Subcutaneous abdominal adipose tissue (tissue), 5 donors: Measurements from ENCODE around the gene HOXD4.

Experiments
- H3K27ac ChIP-seq: one replicate; pipeline ENCODE4 v1.7.0; 2013; ENCODE audit warnings: low read depth, mild to moderate bottlenecking, inconsistent platforms, low read length, moderate library complexity
- H3K27me3 ChIP-seq, 5 donors: one replicate each; pipeline ENCODE4 v1.7.0; 2013; ENCODE audit warnings: low read length in 5 of 5, inconsistent platforms in 1 of 5; ENCODE audit not compliant: control insufficient read depth in 5 of 5, insufficient read depth in 4 of 5
- H3K36me3 ChIP-seq, 5 donors: one replicate each; pipeline ENCODE4 v1.7.0; 2013; ENCODE audit warnings: low read length in 5 of 5; ENCODE audit not compliant: control insufficient read depth in 5 of 5, insufficient read depth in 5 of 5
- H3K4me1 ChIP-seq, 5 donors: one replicate each; pipeline ENCODE4 v1.7.0; 2013; ENCODE audit warnings: low read length in 5 of 5, mild to moderate bottlenecking in 3 of 5, moderate library complexity in 1 of 5; ENCODE audit not compliant: control insufficient read depth in 5 of 5, insufficient read depth in 5 of 5
- H3K4me3 ChIP-seq, 5 donors: one replicate each; pipeline ENCODE4 v1.7.0; 2013; ENCODE audit warnings: low read length in 5 of 5, low read depth in 1 of 5
- H3K9ac ChIP-seq, 5 donors: one replicate each; pipeline ENCODE4 v1.7.0; 2013; ENCODE audit warnings: low read length in 5 of 5, mild to moderate bottlenecking in 4 of 5, moderate library complexity in 3 of 5
- H3K9me3 ChIP-seq, 5 donors: one replicate each; pipeline ENCODE4 v1.7.0; 2013; ENCODE audit warnings: low read length in 5 of 5; ENCODE audit not compliant: control insufficient read depth in 5 of 5
- donor health status: healthy.
- donor health status: healthy.
- donor health status: healthy.
- donor health status: healthy.
- donor health status: healthy.

The HOXD4 gene

DNA sequence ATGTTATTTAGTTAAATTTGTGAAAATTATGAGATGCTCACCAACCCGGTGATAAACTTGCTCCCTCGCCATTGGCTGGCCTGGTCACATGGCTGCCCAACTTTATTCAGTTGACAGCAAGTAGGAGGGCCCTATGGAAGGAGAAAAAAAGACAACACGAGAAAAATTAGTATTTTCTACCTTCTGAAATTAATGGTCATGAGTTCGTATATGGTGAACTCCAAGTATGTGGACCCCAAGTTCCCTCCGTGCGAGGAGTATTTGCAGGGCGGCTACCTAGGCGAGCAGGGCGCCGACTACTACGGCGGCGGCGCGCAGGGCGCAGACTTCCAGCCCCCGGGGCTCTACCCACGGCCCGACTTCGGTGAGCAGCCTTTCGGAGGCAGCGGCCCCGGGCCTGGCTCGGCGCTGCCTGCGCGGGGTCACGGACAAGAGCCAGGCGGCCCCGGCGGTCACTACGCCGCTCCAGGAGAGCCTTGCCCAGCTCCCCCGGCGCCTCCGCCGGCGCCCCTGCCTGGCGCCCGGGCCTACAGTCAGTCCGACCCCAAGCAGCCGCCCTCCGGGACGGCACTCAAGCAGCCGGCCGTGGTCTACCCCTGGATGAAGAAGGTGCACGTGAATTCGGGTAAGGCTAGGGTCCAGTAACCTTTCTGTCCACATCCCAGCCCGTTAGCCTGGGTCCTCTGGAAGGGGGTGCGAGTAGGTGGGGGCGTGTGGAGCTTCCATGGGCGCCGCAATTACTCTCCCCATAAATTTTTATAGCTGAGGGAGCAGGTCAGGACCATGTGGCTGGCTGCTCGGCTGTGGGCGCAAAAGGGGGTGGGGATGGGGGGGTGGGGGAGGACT is at the start of gene HOXD4:
Gene HOXD4 (plus strand): TSS at position 109 of the 846 bp plus-strand sequence. CDS start 84 bp downstream, at position 193.
- Histone ChIP-seq H3K4me3 (peak within 1 kb of the TSS in 1 of 5 donors; percentile 11), H3K36me3 (peaks cover 7 to 27% (median 22%) of the 10 kb centered on the region in 5 donors), H3K9ac (no peak within 1 kb of the TSS), H3K27me3 (peaks cover 0 to 25% (median 3%) of the 10 kb centered on the region in 5 donors), H3K4me1 (peaks cover 0 to under 1% (median 0%) of the 10 kb centered on the region in 5 donors), H3K9me3 (no peaks in the 10 kb centered on the region), H3K27ac (no peak within 1 kb of the TSS)

DNA sequence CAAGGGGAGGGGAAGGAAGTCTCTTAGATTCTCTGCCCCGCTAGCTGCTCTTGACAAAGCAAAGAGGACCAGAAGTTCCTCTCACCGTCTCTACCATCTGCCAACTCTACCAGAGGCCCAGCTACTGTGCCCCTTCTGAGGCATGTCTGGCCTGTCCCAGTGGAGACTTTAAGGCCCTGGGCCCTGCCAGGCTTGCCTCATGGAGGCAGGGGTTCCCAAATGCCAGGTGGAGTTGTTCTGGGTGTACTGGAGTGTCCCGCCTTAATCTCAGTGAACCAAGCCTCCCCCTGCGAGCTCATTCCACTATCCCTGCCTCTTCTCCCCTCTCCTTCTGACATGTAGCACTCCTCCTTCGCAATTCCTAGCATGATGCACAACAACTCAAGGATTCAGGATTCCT is 49.5 kb upstream of the HOXD4 start:
- peaks cover 0 to 53% (median 39%) of the 10 kb centered on the region in 5 donors for H3K4me1 ChIP-seq
- no peak overlapping the region for H3K27ac ChIP-seq
- no peak overlapping the region for H3K9ac ChIP-seq
- no peaks in the 10 kb centered on the region for H3K36me3 ChIP-seq
- no peak overlapping the region for H3K4me3 ChIP-seq
- H3K27me3 ChIP-seq: peaks cover 89 to 100% (median 95%) of the 10 kb centered on the region in 5 donors
- H3K9me3 ChIP-seq: no peaks in the 10 kb centered on the region

DNA sequence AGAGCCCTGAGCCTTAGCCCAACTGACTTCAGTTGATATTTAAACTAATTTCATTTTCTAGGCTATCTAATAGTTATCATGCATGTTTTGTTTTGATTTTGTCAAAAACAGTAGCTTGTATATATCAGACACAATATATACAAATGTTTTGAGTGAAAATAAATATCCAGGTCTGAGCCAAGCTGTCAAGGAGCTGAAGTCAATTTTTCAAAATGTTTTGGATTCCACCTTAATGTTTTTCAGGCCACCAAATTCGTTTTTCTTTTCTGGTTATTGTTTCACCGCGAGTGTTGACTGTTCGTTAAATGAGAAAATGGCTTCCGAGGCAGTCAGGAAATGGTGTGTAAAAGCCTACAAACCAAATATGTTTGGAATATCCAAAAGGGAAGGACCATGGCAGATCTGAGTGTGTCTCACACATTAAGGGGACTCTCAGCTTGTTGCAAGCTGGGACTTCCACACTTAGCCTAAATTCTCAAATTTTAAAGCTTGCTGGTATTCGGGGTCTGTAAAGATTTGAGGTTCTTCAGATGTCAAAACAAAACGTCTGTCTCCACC is 49.0 kb upstream of the HOXD4 start:
- Histone ChIP-seq H3K36me3 (no peaks in the 10 kb centered on the region), H3K27ac (no peak overlapping the region), H3K9ac (no peak overlapping the region), H3K4me1 (peaks cover 0 to 53% (median 38%) of the 10 kb centered on the region in 5 donors), H3K4me3 (no peak overlapping the region), H3K27me3 (peaks cover 88 to 99% (median 95%) of the 10 kb centered on the region in 5 donors), H3K9me3 (no peaks in the 10 kb centered on the region)

DNA sequence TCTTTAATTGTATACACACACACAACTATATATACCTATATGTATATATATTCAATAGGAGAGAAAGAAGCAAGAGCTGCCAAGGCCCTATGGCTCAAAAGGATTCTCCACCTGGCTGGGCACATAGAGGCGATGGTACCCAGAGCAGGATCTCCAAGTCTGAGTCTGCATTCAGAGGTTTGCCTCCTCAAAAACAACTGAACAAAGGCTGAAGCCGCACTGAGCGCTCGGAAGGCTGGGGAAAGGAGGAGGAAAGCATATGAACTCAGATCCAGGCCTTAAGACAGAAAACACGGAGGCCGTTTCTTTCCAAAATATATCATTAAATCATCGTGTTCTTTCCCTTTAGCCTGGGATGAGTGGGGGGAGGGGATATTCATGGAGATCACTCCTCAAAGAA is 48.2 kb upstream of the HOXD4 start:
- Histone ChIP-seq H3K27ac (no peak overlapping the region), H3K27me3 (peaks cover 81 to 93% (median 89%) of the 10 kb centered on the region in 5 donors), H3K4me1 (peaks cover 0 to 46% (median 35%) of the 10 kb centered on the region in 5 donors)

DNA sequence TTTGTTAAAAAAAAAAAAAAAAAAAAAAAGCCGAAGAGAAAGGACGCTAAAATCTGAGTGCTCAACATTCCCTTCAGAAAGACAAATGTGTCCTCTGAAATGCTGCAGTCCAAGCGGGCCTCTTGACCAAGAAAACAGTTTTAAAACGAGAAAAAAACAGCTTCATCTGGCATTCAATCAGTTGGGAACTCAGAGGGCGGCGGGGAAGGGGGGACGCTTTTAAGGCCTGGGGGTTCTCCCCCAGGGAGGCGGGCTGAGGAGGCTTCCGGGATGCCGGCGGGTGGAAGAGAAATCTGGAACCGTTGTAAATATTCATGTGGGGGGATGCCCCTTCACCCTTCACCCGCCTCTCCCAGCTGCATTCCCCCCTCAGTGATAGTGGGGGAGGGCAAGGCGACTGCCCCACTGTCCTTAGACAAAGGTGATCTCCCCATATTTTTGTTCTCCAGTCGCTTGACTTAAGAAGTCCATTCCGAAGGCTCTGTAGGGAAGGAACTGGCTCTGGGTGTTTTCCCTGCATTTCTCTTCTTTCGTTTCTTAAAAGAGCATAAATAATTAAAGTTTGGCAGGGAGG is 47.5 kb upstream of the HOXD4 start:
- H3K9me3 ChIP-seq: no peaks in the 10 kb centered on the region
- H3K27me3 ChIP-seq: peaks cover 81 to 92% (median 87%) of the 10 kb centered on the region in 5 donors
- no peaks in the 10 kb centered on the region for H3K36me3 ChIP-seq
- H3K9ac ChIP-seq: no peak overlapping the region
- H3K27ac ChIP-seq: no peak overlapping the region
- peaks cover 0 to 44% (median 38%) of the 10 kb centered on the region in 5 donors for H3K4me1 ChIP-seq
- peak overlapping the region in 2 of 5 donors; percentile 11 to 26 for H3K4me3 ChIP-seq

More for the DNA sequence above, 48.2 kb upstream of the HOXD4 start:
- no peaks in the 10 kb centered on the region for H3K9me3 ChIP-seq
- H3K9ac ChIP-seq: no peak overlapping the region
- no peaks in the 10 kb centered on the region for H3K36me3 ChIP-seq
- H3K4me3 ChIP-seq: no peak overlapping the region

DNA sequence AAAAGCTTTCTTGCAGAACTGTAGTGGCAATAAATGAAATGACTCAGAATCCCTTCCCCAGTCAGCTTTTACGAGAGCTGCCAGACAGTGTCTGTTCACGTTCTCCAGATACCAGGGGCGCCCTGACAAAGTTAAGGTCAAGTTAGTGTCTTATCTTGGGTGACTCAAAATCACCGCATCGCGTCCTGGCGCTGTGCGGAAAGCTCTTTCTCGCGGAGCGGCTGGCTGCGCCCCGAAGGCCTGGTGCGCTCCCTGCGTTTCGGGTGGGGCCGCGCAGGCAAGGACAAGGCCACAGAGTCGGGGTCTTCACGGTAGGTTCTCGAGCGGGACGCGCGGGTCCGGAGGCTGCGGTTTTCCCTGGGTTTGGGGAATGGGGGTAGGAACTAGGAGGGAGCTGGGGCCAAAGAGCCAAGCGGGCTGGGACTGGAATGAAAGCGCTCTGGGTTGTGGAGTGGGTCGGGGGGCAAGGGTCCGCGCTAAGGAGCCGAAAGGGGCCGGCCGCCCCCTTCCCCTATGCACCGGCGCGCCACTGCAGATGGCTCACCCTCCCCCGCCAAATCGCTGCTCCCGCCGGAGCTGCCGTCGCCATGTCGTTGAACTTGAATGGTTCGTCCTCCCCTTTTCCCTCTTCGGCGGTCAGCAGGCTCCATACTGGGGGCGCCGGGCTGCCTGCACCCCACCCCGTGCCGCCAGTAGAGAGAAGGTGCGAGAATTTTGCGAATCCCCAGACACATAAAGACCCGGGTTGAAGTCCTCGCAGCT is 46.9 kb upstream of the HOXD4 start:
- Histone ChIP-seq H3K9me3 (no peaks in the 10 kb centered on the region), H3K36me3 (no peaks in the 10 kb centered on the region), H3K27ac (no peak overlapping the region), H3K27me3 (peaks cover 80 to 92% (median 87%) of the 10 kb centered on the region in 5 donors), H3K4me3 (peak overlapping the region in 2 of 5 donors; percentile 11 to 26), H3K9ac (no peak overlapping the region), H3K4me1 (peaks cover 0 to 45% (median 36%) of the 10 kb centered on the region in 5 donors)

DNA sequence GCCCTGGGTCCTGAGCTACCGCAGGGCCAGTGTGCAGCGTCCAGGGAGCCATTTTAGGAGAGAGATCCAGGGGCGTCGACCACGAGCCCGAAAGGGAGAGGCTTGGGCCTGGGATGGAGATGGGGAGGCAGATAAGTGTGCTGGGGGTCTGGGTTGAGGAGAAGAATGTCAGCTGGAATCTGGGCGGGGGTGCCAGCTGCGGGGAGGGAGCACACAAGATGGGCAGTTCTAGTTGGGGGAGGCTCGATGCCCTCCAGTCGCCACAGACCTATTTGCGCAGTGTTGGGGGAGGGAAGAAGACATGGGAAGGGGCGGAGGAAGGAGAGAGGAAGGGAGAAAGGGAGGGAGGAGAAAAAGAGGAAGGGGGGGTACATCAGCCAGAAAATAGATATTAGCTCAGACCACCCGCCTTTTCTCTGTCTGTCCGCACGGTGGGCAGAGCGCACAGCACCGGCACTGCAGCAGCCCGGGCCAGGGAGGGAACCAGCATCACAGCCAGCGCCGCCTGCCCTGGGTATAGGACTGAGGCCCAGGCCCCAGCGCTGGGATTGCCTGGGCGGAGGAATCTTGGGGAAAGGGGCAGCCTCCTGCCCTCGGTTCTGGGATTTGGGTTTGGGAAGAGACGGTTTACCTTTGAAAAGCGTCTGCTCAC is 46.1 kb upstream of the HOXD4 start:
- no peak overlapping the region for H3K27ac ChIP-seq
- H3K27me3 ChIP-seq: peaks cover 79 to 92% (median 87%) of the 10 kb centered on the region in 5 donors
- no peak overlapping the region for H3K9ac ChIP-seq
- no peaks in the 10 kb centered on the region for H3K9me3 ChIP-seq
- H3K4me1 ChIP-seq: peaks cover 0 to 39% (median 29%) of the 10 kb centered on the region in 5 donors
- H3K36me3 ChIP-seq: no peaks in the 10 kb centered on the region
- no peak overlapping the region for H3K4me3 ChIP-seq

DNA sequence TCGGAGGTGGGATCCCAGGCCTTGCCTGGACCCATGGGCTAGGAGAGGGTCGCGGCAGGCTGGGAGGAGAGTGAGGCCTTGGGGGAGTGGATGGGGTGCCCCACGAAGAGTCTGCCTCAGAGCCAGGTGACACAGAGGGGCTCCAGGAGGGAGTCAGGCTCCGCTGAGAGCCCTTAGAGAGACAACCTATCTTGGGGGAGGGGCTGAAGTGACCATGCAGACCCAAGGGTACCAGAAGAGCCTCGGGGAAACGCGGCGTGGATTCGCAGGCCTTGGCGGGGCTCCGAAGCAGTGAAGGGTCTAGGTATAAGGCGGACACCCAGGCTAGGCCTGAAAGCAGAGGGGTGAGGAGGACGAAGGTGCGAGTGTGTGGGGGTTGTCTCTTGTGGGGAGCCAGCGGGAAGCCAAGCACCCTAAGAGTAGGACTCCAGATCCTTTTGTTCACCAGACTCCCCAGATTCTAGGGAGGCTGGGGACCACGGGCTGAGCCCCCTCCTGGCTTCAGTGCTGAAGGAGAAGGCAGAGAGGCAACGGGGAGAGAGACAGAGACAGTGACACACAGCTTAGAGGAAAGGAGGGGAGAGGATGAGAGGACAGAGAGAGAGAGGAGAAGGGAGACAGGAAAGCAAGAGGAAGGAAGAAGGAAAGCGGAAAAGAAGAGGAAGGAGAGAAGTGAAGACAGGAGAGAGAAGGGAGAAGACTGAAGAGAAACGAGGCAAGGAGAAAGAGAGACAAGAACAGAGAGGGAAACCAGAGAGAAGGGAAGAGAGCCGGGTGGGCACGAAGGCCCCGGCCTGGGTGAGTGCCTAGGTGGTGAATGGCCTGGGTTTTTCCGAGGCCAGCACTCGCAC is 45.4 kb upstream of the HOXD4 start:
- Histone ChIP-seq H3K9ac (no peak overlapping the region), H3K9me3 (no peaks in the 10 kb centered on the region), H3K27me3 (peaks cover 76 to 92% (median 87%) of the 10 kb centered on the region in 5 donors), H3K4me3 (peak overlapping the region in 1 of 5 donors; percentile 57), H3K4me1 (peaks cover 0 to 39% (median 26%) of the 10 kb centered on the region in 5 donors), H3K27ac (no peak overlapping the region), H3K36me3 (no peaks in the 10 kb centered on the region)
